ELR (cell line): Measurements from ENCODE around the gene CLNK.

Experiments
- DNase-seq: peaks from one replicate; pipeline ENCODE4 v3.0.0-alpha.2; 2015; ENCODE audit warnings: low read depth

CLNK gene, protein sequence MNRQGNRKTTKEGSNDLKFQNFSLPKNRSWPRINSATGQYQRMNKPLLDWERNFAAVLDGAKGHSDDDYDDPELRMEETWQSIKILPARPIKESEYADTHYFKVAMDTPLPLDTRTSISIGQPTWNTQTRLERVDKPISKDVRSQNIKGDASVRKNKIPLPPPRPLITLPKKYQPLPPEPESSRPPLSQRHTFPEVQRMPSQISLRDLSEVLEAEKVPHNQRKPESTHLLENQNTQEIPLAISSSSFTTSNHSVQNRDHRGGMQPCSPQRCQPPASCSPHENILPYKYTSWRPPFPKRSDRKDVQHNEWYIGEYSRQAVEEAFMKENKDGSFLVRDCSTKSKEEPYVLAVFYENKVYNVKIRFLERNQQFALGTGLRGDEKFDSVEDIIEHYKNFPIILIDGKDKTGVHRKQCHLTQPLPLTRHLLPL

DNA sequence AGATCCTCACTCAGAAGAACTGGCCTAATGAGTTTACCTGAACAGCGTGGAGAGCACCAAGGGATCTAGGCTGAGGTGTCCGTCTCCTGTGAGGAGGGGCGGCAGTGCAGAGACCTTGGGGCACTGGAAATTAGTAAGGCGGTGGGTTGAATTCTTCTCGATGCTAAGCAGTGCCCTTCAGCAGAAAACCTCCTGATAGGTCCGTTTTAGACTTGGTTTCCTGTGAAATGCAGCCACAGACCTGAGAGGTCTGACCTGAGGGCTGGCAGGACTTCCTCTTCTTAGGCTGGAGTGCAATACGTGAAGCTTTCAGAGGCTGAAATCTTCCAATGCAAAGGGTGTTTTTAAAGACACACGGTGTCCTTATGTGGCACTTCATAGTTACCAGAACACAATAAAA, at the start of gene CLNK:
TSS of gene CLNK (minus strand) at position 138 of the 400 bp plus-strand sequence. CDS start 16,899 bp downstream, outside the sequence.
- no peak for DNase-seq

DNA sequence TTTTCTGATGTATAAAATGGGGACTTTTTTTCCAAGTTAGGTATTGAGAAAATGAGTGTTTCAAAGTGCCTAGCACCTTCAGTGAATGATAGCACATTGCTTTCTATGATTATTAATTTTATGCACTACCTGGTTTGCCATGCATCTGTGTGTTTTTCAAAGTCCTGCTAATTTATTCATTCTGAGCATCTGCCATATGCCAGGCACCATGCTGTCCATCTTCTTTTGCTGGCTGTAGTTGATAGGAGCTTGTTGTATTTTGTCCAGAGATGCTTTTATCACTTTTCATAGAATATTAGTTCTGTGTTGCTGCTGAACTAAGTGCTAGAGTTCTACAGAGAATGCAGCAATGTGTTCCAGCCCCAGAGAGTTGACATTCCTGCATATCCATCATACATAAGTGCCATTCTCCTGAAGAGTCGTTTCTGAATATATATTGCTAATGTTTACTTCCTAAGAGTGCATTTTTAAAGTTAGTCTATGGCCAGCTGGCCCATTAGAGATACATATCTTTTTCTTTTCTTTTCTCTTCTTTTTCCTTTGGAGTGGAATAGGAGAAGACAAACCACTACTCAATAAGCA, 49.0 kb upstream of the CLNK start:
- no peak for DNase-seq

DNA sequence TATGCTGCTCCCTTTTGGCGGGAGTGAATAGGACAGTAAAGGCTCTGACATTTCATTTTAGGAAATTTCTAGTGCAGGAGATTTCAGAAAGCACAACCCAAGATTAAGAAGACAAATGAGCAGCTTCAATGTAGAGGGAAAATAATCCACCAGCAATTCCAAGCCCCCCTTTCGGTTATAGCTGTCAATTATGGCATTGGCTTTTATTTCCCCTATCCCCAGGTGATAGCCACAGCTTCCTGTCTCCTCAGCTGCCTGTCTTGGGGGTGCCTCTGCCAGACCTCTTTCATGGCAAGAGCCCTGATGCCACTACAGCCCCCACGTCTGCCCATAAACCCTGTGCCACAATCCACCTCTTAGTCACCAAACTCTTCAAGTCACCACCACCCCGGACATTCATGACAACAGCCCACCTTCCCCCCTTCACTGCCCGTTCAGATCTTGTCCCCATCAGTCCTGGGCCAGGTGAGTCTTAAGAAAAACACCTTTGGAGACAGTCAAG, 48.4 kb upstream of the CLNK start:
- no peak for DNase-seq

DNA sequence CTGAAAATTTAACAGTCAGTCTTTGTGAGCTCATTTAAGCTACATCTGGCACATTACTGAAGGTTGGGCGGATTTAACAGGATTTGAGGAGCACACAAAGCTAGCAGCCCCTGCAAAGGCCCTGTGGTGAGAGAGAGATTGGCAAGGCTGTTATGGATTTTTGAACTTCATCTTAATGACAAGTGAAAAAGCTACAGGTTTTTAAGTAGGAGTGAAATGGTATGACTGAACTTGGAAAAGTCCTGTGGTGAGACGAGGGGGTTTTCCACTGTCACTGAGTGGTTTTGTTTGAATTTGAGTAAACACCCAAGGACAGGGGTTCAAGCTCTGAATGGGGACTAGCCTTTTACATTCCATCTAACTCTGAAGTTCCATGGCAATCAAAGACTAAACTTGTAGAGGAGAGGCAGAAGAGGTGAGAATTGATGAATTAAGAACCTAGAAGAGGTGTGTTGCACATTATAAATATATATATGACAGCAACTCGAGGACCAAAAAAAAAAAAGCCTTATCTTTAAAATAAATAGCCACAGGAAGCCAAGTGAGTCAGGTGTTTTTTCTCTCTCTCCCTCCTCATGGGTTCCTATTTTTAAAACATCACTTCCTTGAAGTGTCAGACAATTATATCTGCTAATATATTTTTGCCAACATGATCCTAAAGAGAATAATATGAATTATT, 47.8 kb upstream of the CLNK start:
- no peak for DNase-seq

DNA sequence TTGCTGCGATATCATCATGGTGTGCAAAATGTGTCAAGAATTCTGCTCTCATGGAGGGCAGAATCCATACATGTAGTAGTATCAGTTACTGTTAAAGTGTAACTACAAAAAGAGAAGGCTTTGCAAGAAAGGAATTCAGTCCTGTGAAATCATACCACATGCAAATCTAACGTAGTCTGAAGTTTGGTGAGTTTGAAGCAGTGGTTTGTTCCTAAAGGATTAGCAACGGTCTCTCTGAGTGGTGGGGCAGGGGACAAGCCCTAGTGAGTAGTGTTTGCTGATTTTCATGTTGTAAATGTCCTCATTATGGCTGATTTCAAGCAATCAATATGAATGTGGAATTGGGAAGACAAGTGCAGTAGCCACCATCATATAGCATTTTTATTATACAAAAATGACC, 47.1 kb upstream of the CLNK start:
- DNase-seq = no peak

DNA sequence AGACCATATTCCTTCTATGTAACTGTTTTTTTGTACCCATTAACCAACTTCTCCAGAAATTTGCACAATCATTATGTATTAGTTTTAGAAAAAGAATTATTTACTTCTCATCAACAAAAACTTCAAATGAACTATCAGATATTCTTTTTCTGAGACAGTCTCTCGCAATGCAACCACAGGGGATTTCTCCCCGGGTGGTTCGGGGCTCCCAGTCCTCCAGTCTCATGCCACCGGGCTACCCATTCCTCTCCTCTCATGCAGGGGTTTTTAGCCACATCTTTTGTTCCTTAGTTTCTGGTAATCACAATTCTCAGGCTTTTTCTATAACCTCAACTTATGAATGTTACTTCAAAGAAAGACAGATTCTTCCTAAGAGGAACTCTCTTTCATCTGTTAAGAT, 46.6 kb upstream of the CLNK start:
- DNase-seq = no peak

DNA sequence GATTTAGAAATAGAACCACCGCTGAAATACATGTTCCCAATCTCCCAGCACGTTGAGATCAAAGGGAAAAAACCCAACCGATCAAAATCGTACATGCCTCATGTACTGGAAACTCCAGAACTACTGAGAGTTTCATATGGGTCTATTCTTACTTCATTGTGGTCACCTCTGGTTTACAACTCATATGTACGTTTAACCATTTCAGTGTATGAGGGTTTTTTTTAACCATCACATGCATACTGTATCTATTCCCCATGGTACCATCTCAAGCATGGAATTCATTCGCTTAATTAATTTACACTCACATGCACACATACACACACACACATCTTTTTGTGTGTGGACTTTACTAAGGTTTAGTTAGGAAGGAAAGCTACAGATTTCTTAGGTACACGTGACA, 46.0 kb upstream of the CLNK start:
- no peak for DNase-seq

DNA sequence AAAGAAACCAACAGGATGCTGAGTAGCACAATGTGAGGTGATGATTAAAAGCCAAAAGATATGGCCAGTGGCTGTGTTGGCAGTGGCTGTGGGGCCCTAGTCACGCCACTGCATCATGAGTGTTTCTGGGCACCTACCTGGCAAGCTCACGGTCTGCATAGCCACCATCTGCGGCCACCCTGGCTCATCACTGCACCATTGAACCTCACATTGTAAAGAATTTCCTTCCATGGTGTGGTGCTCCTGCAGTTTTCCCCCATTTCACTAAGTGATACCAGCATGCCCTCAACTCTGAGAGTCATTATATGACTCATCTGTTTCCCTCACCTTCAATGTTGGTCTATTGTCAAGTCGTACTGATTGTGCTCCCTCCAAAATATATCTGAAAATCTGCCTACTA, 45.5 kb upstream of the CLNK start:
- DNase-seq = no peak

DNA sequence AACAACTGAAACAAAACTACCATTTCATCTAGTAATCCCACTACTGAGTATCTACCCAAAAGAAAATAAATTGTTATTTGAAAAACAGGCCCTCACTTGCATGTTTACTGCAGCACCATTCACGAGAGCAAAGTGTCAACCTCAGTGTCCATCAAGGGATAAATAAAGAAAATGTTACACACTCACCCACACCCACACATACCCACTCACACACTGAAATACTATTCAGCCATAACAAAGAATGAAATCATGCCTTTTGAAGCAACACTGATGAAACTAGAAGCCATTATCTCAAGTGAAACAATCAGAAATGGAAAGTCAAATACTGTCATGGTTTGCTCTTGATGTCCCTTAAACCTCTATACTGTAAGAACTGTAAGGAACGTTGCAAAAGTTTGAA, 44.8 kb upstream of the CLNK start:
- no peak for DNase-seq

DNA sequence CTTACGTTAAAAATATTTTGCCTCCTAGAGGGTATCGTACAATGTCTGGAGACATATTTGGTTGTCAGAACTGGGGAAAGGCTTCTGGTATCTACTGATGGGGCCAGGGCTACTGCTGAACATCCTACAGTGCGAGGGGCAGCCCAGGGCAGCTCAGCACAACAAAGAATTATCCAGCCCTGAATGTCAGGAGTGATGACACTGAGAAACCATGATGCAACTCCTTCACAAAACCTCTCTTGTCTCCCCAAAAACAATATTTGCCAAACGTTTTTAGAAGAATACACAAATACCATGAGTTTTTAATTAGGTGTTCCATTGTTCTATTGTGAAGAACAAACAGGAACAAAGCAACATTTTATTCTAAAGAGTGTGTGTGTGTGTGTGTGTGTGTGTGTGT, 43.4 kb upstream of the CLNK start:
- no peak for DNase-seq

DNA sequence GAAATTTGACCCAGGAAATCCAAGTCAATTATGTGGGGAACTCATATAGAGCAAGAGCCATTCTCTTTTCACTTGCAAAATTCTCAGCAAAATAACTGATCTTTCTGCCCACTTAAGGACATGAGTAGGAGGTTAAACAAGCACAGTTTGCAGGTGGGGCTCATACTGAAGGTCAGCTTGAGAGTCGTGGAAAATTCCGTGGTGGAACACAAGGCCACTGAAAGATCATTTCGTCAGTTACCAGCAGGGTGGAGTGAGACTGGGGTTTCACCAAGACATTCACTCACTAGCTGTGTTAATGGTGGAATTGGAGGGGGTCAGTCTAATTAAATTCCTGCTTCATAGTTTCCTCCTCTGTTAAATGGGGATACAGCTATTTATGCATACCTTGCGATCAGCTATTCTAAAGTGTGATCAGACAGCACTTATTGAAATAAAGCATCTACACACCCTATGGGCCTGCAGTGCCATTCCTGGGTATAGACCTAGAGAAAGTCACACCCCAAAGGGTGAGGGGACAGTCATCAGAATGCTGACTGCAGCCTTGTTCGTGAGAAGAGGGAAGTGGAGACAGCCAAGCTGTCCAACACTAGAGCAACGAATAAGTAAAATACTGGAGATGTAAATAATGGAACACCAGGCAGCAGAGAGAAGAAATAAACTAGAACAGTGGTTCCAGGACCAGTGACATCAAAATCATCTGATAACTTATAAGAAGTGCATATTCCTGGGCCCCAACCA, 42.7 kb upstream of the CLNK start:
- DNase-seq = no peak

DNA sequence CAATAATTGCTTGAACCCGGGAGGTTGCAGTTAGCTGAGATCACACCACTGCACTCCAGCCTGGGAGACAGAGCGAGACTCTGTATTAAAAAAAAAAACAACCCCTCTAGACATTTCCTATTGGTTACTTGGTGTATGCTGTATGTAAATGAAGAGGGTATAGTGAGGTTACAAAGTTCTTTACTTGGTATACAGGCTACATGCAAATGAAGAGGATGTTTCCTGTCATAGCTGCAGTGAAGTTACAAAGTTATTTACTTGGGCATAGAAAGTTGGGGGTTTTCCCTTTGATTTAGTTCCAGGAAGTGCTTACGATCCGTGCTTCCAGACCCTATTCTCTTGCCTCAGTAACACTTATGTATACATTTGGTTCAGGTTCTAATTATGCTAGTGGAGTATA, 38.4 kb upstream of the CLNK start:
- DNase-seq = no peak

DNA sequence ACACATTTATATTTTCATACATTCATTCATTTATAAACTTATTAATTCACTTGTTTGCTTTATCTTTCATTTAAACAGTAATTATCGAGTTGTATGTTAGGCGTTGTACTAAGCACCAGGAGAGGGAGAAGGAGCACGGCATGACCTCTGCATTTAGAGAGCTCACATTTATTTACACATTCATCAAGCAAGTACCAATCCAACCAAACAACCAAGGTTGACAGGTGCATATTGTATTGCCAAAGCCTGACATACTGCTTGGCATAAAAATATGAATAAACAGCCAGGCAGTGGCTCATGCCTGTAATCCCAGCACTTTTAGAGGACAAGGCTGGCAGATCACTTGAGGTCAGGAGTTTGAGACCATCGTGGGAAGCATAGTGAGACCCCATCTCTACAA, 37.0 kb upstream of the CLNK start:
- DNase-seq = no peak

DNA sequence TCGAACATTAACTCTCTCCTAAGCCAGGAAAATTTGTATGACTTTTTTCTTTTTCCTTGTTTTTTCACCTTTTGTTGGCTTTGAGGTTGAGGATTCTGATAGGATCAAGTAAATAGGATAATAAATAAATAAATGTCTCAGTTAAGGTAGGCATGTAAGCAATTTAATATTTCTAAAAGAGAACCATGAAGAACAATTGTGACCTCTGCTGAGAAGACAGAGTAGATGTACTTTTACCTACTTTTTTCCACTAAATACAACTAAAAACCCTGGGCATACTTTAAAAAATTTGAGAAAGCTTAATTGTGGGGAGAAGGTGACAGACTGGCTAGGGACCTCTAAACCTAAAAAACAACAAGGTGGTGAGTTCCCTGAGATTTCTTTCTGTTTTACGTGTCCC, 31.6 kb upstream of the CLNK start:
- DNase-seq = peak; percentile 22

DNA sequence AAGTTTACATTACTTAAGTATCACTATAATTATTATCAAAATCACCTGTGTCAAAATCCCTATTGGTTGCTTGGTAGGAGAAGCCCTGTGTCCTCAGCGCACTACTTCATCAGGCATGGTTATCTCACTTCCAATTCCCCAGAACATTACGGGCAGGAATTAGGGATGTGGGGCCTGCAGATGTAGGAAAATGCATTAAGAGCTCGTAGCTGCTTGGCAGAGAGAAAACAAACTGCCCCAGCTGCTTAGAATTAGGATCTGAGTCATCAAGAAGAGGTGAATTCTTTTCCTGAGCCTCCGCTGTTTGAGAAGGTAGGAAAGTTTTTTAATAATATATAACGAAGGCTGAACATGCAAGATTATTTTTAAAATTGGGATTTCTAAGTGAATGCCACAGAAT, 31.1 kb upstream of the CLNK start:
- peak; percentile 13 for DNase-seq

DNA sequence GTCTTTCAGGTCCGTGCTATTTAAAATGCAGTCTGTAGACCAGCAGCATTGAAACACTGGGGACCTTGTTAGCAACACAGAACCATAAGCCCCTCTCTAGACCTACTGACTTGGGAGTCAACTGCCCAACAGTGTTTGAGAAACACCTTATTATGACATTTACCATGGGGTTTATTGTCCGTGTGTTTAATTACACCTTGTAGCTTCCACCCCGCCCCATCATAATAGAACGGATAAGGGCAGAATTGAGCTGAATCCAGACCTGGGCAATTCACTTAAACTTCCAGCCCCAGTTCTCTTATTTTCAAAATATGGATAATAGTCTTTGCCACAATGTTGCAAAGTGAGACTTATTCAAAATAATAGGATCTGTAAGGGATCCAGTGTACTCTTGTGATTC, 30.6 kb upstream of the CLNK start:
- no peak for DNase-seq

DNA sequence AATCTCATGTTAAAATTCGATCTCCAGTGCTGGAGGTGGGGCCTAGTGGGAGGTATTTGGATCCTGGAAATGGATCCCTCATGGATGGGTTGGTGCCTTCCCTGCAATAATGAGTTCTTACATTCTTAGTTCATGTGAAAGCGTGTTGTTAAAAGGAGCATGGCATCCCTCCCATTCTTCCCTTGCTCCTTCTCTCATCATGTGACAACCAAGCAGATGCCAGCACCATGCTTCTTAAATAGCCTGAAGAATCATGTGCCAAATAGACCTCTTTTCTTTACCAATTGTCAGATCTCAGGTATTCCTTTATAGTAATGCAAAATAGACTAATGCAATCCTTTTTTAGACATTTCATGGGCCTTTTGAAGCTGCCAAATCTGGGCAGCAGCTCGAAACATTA, 29.0 kb upstream of the CLNK start:
- no peak for DNase-seq

DNA sequence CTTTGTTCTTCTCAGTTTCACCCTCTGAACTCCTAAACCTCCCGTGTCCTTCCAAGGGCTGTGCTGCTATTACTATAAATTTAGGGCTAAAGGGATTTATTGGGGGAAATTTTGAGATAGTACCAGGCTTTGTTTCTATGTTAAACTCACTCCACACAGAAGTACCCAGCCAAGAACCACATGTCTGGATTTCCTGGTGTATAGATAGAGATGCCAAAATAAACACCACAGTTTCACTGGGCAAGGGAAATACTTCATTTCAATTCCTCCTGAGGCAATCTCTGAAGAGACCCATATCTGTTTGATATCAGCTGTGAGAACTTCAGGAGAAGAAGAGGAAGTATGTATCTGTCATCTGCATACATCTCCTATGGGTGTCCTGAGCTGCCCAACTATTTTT, 21.7 kb upstream of the CLNK start:
- DNase-seq = no peak

DNA sequence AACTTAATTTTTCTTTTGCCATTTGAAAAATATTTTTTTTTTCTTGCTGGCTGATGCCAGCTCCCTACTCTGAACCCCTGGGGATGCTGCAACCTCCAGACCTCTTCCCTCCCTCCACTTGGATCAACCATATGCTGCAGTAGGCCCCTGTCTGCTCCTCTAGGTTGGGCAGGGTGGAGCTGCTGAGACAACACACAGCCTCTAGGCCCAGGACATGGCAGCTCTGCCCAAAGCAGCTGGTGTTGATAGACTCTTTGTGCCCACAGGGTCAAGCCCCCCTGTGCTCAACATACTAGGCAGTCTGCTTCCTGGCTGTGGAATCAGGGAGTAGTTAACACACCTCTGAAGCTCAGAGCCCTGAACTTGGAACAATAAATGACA, 19.9 kb upstream of the CLNK start:
- no peak for DNase-seq

DNA sequence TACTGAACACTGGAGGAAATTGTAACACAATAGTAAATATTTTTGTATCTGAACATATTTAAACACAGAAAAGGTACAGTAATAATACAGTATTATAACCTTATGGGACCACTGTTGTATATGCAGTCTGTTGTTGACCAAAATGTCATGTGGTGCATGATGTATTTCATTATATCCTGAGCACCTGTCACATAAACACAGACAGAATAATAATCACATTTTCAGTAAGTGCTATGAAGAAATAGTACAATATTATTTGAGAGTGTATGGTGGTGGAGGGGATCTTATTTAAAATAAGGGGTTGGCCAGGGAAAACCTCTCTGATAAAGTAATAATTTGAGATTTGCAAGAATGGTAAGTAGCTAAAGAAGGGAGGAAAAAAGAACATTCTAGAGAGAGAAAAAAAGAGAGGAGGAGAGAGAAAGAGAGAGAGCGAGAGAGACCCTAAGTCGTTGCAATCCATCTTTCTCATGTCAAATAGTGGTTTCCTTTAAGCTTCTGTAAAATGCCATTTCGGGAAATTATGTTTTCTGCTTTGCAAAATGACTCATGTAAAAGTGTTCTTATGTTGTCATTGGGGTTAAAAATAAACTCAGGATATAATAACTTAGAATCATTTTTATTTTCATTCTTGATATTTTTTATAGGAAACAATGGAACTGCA, 19.3 kb upstream of the CLNK start:
- peak; percentile 36 for DNase-seq

DNA sequence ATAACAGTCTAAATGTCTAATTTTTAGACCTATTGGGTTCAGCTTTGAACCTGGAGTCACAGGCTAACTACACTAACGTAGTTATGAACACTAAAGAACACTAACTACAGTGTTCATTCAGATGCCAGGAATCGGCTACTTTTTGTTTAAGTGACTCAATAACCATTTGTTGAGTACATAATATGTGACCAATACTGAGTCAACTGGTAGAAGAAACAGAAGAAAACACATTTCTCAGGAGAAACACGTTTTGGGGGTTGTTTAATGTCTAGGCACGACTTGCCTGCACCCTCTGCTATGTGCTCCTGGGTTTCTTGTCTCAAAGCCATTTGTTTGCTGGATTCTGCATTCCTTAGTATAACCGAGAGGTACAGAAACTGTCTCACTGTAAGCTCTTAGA, 18.6 kb upstream of the CLNK start:
- peak; percentile 82 for DNase-seq
